HG03175 (cell line): ENCODE measurements around the gene LAMB4.
"Not testable (repeated sequence)": the region's sequence is repeated elsewhere in the genome, so short reads cannot be mapped to it uniquely, and the experiment has no call there.

Experiments
- ATAC-seq: cut with Tn5 transposase; IDR thresholded peaks from one replicate; pipeline ENCODE4 v1.9.1; 2021; ENCODE audit warnings: mild to moderate bottlenecking, moderate library complexity; ENCODE audit not compliant: unreplicated experiment

Gene LAMB4

DNA sequence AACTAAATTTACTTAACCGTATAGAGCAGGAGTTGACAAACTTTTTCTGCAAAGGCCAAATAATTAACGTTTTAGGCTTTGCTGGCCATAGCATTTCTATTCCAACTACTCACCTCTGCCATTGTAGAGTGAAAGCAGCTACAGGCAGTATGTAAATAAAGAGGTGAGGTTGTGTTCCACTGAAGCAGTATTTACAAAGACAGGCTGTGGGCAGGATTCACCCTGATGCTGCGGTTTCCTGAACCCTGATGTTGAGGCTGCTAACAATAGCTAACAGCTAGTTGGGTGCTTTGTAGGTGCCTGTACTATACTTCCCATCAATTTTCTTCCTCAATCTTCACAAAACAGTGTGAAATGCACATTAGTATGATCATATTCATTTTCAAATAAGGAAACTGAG is 80.2 kb downstream of the LAMB4 start:
- ATAC-seq = peak; percentile 72

DNA sequence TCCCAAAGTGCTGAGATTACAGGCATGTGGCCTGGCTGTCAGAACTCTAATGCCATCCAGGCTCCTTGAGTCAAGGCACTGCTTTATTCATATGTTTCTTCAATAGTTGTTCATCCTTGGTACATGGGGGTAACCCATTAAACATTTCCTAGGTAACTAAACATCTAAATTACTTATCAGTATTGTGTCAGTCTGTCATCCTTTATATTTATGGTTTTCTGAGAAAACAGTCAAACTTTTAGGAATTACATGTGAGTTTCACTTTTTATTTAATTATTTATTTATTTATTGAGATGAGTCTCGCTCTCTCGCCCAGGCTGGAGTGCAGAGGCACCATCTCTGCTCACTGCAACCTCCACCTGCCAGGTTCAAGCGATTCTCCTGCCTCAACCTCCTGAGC is 81.7 kb downstream of the LAMB4 start:
- ATAC-seq = no peak

DNA sequence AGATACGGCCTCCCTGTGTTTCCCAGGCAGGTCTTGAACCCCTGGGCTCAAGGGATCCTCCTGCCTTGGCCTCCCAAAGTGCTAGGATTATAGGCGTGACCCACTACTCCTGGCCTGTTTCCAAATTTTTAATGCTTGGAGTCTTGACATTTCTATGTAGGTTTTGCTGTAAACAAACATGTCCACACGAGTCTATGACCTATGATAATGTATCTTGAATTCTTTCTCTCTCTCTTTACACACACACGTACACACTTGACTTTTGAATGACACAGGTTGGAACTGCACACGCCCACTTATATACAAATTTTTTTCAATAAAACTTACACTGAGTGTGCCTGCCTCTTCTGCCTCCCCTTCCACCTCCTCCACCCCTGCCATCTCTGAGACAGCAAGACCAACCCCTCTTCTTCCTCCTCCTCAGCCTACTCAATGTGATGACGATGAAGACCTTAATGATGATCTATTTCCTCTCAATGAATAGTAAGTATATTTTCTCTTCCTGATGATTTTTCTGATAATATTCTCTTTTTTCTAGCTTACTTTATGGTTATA is 83.1 kb downstream of the LAMB4 start:
- no peak for ATAC-seq

DNA sequence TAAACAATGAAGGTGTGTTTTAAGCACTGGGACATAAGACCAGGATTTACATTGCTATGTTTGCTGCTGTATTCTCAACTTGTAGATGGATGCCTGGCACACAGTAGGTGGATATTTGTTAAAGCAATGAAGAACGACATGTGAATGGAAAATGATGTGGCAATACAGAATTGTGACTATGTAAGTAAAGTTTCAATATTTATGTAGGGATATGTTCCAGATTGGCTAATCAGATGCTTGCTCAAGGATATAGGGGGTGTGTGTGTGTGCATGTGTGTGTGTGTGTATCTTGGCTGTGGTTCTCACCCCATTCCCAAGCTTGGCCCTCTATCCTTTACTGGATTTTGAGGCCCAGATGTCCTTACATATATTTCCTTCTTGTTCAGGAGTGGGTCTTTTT is 84.5 kb downstream of the LAMB4 start:
- ATAC-seq = no peak

DNA sequence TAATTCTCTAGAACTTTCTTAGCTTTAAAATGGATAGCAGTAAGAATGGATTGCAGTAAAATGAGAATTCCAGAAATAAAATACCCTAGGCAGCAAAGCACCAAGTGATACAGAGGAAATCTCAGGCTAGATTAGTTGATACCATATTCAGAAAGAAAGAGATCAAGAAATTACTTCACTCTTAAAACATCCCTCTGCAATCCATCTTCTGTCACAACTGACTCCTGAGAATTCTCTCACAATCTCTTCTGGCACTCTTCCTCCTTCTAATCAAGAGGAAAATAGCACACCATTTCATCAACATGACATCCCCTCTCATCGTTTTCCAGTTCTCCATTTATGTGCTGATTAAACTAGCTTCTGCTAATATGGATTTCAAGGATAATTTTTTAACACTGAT is 85.0 kb downstream of the LAMB4 start:
- ATAC-seq = no peak

DNA sequence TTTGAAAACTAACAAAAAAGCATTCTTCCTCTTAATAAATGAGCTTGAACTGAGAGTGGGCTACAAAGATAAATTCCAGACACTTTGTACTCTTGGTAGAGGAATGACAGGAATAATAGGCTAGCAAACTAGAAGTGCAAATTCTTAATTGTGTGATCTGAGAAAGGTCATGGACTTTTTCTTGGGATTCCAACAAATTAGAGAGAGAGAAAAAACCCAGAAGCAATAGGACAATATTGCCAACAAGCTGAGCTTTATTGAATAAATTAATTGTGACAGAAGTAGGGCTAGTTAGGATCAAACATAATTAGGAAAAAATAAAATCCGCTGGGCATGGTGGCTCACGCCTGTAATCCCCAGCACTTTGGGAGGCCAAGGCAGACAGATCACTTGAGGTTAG is 85.8 kb downstream of the LAMB4 start:
- ATAC-seq = no peak

DNA sequence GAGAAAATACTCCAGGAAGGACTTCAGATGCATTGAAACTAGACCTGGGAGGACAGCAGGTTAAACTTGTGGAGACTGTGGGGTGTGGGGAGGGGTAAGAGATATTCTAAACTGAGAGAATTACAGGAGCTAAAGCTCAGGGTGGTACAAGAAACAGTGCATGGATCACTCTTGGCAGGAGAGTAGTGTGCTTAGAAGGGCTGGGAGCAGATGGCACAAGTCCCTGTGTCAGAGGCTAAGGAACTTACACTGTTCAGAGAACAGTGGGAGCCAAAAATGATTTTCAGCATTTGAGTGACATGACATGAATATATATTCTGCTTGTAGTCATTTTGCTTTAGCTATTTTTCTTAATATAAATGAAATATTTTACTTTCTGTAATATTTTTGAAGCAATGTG is 91.2 kb downstream of the LAMB4 start:
- no peak for ATAC-seq

DNA sequence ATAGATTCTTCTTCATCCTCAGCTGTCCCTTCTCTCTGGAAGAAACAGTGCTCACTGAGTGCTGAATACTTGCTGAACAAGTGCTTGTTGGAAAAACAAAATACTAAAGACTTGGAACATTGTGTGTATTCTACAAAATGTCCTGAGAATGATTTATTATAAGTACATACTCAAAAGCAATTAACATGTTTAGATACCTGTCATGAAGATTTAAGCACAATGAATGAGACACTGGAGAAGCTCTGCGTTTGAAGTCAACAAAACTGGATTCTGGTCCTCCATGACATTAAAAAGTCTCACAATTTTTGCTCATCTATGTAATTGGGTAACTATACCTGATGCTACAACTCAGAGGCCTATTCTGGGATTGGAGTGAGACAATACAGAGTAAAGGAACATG is 92.4 kb downstream of the LAMB4 start:
- ATAC-seq = no peak

DNA sequence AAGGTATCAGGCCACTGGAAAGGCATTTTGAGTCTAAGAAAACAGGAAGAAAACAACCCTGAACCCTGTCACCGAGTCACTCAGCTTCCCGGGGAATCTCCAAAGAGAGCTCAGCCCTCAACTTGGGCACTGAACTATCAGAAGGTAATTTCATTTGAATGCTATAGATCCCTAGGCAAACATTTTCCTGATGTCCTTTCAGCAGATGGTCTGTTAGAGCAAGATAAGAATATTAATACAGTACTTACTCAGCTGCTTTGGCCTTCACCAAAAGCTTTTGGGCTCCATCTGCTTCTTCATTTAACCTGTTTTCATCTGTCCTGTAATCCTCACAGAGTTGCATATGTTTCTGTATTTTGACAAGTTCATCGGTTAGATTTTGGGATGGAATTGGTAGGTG is 93.0 kb downstream of the LAMB4 start:
- no peak for ATAC-seq

DNA sequence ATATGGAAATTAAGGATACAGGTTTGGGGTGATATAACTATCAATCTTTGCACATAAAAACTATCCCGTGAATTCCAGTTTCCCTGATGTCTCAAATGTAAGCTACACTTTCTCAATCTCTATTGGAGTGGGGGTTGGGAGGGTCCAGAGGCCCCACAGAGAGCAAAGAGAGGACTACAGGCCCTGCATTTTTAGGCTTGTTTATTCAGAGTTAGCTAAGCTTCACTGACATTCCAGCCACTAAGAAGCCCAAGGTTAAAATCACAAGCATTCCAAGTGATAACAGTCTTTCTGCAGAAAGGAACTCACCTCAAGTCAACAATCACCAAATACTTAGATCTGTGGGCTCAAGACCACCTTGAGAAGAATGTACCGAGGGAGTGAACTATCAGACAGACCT is 95.6 kb downstream of the LAMB4 start:
- ATAC-seq = no peak

DNA sequence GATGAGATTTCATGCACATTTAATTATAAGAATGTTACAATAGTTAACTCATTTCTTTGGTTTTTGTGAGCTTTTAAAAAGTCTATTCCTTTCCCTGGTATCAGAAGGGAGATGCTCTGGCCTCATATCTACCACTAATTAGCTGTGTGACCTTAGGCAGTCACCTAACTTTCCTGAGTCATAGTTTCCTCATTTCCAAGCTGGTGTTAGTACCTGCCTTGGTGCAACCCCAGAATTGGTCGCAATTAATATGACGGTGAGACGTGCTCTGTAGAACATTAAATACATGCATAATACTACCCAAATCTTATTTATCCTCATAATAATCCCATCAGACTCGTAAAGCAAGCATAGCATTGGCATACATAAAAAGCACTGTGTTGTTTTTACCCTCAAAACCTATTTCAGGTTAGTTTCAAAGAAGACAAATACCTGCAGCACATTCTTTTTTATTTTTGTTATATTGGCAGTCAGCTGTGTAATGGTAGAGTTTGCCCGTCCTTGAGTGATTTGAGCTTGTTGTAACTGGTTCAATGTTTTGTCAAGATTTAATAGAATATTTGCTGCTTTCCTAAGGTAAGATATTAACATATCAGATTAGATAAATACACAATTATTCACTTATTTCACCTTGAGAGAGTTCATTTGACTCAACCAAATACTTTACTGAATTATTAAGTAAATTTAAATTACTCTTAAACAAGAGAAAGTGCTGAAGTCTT is 96.2 kb downstream of the LAMB4 start:
- ATAC-seq = no peak

DNA sequence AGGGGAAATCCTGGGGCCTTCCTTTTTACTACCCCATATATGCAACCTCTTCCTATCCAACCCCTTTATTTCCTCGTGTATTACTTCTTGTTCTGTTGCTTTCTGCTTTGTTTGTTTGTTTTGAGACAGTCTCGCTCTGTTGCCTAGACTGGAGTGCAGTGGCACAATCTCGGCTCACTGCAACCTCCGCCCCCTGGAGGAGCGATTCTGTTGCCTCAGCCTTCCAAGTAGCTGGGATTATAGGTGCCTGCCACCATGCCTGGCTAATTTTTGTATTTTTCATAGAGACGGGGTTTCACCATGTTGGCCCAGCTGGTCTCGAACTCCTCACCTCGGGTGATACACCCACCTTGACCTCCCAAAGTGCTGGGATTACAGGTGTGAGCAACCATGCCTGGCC is 96.9 kb downstream of the LAMB4 start:
- ATAC-seq = not testable (repeated sequence)

DNA sequence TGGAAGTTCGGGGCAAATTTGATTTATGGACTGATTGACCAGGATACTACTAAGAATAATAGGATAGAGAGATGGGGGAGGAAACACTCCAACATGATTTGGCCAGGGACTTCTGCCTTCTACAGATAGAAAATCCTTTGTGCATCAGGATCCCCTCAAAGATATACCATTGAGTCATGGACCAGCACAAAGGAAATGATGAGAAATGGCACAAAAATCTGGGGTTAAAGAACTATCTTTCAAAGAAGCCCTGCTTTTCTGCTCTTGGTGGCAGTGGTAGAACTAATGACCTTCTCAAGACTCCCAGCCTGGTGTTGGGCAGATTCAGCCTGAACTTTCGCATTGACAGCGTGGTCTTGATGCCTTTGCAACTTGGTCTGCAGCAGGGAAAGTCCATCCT is 99.6 kb downstream of the LAMB4 start:
- ATAC-seq = no peak

DNA sequence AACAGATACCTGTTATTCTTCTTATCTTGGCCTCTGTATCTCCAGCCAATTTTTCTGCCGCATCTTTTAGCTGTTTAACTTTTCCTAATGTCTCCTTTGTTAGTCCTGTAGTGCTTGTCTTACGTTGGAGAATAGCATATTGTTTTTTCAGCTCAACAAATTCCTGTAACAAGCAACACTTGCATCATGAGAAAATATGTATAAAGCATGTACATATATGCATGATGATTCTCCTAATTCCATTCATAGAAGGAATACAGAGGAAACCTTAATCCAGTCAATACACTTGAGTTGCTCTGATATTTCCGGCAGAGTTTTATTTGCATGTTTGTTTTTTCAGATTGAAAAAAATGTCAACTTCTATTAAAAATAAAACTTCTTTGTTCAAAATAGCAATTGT is 101.1 kb downstream of the LAMB4 start:
- no peak for ATAC-seq

DNA sequence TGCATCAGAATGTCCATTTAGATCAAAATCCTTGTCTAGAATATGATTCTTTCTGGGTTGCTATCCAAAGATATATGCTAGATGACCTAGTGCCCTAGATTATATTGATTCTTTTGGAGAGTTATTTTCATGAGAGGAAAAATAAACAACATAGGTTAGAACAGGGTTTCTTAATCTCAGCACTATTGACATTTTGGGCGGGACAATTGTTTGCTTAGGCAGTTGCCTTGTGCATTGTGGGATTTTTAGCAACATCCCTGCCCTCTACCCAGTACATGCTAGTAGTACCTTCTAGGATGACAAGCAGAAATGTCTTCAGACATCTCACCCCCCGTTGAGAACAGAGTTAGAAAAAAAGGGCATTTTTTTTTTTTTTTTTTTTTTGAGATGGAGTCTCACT is 102.0 kb downstream of the LAMB4 start:
- no peak for ATAC-seq

DNA sequence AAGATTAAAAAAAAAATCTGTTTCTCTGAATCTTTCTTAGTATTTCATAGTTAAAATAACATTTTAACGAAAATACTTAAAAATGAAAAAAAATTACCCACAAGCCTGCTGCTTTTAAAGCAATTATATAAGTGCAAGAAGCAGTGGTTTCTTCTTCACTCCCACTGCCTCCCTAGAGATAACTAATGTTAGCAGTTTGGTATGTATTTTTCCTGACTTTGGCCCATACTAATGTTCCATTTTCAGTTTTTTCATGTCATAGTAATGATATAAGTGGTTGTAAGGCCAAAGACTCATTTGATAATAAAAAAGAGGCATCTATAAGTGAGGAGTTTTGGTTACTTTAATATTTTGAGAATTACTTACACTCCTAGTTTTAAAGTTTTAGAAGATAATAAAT is 102.9 kb downstream of the LAMB4 start:
- ATAC-seq = no peak

DNA sequence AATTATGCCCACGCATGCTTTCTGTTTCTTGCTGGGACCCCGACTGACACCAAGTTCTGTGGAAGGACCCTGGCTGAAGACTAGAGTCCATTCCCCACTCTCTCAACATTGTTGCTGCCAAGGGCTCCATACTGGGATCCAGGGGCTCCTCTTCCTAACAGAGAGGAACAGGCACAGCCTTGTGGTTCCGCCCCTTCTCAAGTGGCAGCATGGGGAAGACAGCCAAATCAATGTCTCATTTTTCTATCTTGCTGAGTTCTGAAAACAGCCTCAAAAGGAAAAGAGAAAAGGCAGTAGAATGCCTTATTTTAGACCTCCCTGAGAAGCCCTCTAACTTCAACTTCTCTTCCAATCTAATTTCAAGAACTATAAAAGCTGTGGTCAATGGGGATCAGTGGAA is 103.5 kb downstream of the LAMB4 start:
- no peak for ATAC-seq

DNA sequence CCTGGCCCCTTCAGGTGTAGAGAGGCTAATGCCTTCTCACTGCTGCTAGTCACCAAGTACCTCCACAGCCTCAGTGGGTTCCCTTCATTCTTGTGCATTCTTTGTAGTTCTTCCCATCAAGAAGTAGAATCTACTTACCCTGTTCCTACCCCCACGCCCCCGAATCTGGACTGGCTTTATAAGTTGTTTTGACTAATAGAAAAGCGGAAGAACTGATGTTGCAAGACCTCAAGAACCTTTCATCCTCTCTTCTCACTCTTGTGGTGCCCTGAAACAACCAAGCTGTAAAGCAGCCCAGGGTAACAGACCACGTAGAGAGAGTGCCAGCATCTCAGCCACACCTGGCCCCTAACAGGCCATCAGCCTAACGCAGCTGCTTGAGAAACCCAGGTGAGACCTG is 104.0 kb downstream of the LAMB4 start:
- no peak for ATAC-seq

DNA sequence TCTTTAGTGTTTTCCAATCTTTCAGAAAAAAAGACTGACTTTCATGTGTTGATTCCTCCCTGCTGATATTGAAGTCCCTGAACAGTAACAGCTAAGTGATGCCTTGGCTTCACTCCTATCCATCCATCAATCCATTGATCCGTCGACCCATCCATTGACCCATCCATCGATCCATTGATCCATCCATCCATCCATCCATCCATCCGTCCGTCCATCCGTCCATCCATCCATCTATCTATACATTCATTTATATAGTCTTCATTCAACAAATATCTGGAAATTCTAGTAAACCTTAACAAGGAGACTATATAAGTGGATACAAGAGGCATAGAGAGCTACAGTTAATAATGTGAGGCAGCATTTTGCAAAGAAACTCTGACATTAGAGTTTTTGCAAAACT is 105.6 kb downstream of the LAMB4 start:
- ATAC-seq = no peak

DNA sequence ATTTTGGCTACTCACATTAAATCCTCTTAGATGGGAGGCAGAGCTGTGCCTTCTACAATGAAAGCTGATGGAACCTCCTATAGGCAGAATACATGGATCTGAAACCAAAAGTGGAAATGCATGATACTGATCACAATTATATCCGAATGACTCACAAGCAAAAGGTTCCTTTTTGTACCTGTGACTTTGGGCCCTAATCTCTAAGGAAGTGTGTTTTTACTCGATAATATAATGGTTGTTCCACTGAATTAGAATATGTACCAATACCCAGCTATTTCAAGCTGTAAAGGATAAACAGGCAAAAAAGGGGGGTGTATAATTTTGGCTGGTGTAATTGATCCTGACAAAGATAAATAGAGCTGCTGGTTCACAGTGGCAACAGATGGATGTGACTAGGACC is 109.6 kb downstream of the LAMB4 start:
- no peak for ATAC-seq

DNA sequence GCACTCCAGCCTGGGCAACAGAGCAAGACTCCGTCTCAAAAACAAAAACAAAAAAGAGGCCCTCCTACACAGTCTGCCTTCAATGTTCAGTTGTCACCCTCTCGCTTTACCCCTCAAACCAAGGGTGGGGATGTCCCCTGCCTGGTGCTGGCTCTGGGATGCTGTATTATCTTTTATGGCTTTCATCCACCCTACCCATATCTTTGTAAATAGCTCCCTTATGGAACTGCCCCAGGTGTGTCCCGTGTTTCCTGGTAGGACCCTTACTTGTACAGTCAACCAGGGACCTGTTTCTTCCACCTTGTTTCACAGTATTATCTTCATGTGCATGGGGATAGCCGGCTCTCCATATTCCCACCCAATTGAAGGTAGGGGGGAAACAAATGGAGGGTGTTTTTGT is 111.5 kb downstream of the LAMB4 start:
- ATAC-seq = no peak

DNA sequence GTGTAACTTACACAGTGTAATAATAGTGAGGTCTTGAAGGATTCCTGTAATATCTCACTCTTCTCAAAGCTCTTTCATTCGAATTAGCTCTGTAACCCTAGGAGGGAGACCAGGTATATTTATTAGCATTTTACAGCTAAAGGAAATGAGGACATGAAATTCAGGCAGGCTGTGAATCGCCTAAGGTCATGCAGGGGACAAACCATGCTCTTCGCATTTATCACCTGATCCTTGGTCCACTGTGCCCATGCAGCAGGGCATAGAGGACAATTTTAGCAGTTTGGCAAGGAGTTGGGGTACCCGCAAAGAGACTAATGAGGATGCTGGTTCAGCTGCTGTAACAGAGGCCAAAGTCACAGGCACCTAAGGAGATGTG is 112.4 kb downstream of the LAMB4 start:
- no peak for ATAC-seq
